Activated naive CD4-positive, alpha-beta T cell treated with Interleukin-2 at 50 U/mL for 16 hours (primary cell): ENCODE results near the gene HESX1.

Source experiments
- DNase-seq: peaks from one replicate; pipeline ENCODE4 v3.0.0-alpha.2; 2020

Gene HESX1

DNA sequence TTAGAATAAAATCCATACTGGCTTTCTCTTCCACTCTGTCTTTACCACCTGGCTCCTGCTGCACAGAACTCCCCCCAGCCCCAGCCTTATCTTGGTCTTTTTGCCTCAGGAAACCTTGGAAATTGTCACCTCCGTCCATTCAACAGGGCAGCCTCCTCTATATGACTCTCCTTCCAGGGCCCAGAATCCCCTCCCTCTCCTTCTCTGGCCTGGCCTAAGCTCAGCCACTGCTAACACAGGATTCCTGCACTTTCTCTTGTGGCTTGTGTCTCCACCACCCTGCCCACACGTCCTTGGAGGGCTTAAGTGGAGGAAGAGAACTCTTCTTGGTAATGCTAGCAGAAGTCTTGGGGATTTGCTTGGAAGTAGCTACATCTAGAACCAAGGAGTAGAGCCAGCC, 33.1 kb downstream of the HESX1 start:
- DNase-seq: no peak

DNA sequence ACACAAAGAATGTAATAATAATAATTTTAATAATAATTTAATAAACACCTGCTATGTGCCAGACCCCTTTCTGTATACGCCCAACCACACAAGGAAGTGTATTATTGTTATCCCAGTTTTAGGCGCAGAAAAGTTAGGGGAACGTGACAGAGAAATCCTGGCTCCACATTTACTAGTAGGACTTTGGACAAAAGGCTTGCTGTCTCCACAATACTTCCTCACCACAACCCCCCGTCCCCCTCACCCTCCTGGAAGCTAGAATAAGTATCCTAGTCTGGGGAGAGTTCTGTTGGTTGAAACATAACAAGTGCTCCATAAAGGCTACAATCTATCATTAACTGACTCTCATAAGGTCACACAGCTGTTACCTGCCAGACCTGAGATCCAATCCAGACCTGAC, 34.1 kb downstream of the HESX1 start:
- no peak for DNase-seq

DNA sequence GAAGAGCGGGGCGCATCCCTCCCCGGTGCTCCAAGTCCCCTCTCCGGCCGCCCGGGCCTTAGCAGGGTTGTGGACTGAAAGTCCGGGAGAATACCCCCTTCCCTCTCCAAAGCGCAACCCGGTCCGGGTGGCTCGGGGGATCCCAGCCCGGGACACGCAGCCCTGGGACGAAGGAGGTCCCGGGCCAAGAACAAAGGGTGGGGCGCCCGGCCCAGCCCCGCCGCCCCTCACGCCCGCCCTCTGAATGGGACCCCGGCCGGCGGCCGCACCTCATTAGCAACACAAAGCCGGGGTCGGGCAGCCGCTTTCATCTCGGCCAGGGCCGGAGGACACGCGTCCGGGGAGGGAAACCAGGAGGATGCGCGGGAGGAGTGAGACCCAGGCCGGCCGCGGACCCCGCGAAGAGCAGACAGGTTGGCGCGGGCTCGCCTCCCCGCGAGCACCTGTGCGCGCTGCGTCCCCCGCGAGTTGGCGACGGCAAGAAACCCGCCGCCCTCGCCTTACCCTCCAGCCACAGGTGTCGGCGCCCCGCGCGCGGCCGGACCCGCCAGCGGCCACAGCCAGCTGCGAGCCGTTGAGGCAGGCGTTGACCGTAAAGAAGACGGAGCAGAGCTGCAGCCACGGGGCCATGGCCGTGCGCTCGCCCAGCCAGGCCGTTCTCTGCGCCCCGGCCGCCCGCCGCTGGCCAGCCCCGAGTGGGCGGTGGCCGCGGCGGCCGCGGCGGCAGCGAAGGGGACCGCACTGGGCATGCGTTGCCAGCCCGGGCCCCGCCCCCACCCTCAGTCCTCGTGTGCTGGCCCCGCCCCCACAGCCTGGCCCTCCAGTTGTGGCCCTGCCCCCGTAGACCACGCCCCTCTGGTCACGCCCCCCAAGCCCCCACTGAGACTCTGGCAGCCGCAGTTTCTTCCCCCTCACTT, 34.9 kb downstream of the HESX1 start, which contains the start of gene IL17RD:
IL17RD (minus strand) TSS at position 697 of the 917 bp plus-strand sequence; CDS start at position 630, 67 bp downstream.
- DNase-seq: peak; percentile 46

DNA sequence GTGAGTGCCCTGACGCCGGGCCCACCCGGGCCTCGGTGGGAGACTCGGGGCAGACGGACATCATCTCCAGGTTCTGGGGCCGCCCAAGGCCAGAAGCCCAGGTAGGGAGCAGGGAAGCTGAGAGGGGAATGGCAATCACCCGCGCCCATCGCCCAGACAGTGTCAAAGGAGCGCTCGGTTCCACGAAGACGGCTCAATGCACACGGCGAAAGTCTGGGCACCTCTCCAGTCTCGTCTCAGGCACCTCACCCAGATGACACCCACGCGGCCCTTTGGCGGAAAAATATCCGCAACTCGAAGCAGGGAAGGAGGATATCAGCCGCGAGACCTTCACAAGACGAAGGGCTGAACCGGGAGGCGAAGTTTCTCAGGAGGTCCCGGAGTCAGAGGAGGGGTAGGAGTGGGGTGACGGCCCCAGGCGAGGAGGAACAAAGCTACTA, 35.5 kb downstream of the HESX1 start:
- DNase-seq: peak; percentile 29

DNA sequence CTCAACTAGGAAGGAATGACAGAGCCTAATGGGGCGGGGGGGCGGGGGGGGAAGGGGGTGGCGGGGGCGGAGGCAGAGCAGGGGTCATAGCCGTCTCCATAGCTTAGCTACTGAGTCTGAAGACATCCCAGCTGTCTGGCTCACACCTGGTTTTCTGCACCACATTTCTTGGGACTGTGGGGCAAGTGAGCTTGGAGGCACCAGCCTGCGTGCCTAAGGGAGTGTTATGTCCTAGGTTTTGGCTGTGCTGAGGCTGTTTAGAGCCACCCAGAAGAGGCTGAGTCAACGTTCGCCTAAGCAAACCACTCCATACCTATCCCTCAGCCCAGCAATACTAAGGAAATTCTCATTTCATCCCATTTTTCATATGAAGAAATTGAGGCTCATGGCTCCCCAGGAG, 36.0 kb downstream of the HESX1 start:
- DNase-seq: no peak

DNA sequence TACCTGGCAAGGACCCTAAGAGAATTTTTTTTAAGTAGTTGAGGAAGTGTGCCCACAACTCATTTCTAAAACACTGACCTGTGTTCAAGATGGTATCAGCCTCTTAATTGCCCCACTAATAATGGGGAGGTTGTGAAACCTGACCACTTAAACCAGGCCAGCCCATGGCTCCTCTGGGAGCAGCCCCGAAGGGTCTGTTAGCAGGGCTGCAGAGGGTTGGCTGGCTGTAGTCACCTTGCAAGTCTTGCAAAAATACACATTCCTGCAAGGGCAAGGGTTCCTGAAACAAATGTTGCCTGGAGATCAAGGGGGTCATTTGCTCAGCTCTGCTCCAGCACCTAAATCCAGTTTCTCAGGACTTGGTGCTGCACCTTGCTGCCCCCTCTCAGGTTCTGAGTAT, 37.9 kb downstream of the HESX1 start:
- DNase-seq: no peak

DNA sequence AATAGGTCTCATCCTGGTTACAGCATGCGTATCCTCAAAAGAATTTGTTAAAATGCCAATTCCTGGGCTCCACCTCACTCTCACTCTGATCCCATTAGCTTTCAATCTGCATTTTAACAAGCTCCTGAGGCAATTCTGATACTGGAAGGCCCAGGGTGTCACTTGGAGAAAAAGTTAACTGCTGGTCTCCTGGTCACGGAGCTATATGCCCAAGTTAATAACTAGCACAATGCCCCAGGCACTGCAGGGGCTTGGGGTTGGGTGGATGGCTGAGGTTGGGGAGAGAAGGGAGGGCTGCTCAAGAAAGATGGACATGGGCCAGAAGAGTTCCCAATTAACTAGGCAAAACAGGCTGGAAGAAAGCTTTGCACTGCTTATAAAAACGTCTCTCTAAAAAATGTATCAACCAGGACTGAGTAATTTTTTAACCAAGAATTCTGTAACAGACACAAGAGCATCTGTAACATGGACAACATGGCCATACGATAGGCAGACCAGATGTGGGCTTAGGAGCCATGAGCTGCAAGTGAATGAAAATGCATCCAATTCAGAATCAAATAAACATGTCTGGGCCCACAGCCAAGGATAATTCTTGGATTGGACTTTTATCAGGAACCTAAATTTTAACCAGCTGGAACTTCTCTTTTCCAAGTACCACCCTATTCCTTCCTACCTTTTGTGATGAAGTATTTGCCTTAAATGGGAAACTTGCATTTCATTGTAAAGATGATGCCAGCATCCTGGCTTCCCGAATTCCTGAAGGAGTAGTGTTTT, 38.8 kb downstream of the HESX1 start:
- DNase-seq: no peak

DNA sequence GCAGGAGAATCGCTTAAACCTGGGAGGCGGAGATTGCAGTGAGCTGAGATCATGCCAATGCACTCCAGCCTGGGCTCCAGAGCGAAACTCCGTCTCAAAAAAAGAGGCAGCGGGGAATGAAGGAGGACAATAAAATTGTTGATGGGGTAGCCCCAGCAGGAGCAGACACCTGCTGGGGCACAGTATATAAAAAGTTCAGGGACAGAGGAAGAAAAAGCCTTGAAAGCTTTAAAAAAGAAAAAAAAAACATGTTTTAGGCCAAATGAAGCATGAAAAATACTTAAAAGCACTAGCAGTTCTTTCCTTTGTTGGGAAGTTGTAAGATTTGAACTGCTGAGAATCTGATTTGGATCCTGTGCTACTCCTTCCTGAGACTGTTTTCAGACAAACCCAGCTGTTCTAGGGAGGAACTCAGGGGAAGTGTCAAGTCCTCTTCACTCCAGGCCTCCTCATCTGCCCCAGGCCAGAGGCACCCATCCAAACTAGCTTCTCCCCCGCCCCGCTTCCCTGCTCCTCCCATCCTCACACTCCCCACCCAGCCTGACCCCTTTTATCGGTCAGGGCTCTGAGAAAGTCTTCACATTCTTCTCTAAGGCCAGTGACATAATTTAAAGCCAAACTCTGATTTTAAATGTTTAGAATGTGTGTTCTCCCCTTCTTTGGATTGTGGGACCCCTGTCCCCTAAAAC, 39.6 kb downstream of the HESX1 start:
- no peak for DNase-seq

DNA sequence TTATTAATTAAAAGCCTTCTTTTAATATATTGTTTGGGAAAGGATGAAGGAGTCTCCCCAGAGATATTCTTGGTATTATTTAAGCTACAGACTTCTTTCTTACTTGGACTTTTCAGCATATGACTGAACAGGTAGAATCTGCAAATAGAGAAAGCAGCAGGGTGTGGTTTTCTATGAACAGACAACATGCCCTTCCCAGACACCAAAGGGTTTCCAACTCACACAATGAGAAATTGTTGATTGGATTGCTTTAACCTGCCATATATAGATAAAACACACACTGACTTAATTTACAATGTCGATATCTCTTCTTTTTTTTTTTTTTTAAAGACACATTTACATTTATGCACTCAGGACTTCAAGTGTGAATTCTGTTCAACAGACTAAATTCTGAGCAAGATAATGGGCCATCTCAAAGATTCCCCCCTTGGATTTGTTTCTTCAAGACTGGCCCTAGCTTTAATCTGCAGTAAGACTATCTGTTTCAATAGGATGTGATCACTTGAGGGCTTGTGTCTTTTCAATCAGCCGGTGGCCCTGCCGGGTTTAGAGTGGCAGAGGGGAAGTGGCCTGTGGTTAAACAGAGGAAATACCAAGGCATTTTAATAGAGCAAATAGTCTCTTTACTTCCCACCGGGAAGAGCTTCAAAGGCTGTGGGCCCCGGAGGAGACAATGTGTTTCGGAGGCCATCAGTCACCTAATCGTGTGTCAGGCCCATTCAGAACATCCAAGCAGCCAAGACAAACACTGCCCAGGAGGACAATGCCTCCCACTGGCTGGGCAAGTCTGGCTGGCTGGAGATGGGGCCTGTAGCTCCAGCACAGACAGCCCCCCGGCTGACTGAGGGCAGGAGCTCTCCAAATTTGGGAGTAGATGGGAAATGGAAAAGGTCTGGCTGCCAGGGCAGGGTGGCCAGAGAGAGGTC, 40.7 kb downstream of the HESX1 start:
- DNase-seq: no peak

DNA sequence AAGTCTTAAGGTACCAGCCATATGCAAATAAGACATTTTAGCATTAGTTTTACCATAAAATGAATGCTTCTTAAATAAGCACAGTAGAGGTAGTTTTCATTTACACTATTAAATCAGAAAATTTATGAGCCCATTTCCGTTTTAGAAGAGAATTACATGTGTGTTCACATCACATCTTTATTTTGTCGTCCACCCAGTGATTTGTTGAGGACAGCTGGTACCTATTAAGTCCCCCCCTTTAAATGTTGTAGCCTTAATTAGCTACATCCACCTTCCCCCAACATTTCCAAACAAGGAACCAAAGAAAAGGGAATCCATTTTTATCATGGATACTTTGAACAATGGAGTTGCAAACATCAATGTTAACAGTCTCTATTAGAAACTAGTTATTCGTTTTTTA, 41.5 kb downstream of the HESX1 start:
- DNase-seq: no peak

DNA sequence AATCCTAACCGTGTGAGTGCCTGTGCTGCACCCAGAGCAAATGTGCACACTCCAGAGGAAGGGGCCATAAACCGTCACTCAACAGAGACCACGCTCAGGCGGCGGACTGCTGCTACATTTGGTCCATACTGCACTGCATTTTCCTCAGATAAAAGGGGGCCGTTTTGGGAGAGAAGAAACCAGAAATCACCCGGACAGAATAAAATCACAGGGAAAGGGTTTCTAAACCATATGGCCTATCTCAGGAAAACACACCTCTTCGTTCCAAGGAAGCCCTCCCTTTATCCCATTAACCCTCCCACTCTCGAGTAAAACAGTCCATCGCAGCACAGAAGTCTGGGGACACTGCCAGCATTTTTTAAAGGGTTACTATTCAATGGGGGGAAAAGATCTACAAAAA, 42.2 kb downstream of the HESX1 start:
- DNase-seq: no peak

DNA sequence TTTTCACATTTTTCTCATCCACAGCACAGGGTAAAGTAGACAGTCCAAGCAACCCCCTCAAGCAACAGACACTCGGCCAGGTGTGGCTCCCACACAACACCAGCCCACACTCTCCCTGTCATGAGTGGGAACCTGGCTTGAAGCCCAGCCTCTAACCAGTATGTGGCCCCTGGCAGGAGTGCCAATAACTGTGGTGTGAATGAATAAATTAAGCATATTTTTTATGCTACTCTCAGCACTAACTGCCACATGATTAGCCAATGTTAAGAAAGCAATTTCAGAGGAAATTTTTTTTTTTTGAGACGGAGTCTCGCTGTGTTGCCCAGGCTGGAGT, 44.5 kb downstream of the HESX1 start:
- no peak for DNase-seq

DNA sequence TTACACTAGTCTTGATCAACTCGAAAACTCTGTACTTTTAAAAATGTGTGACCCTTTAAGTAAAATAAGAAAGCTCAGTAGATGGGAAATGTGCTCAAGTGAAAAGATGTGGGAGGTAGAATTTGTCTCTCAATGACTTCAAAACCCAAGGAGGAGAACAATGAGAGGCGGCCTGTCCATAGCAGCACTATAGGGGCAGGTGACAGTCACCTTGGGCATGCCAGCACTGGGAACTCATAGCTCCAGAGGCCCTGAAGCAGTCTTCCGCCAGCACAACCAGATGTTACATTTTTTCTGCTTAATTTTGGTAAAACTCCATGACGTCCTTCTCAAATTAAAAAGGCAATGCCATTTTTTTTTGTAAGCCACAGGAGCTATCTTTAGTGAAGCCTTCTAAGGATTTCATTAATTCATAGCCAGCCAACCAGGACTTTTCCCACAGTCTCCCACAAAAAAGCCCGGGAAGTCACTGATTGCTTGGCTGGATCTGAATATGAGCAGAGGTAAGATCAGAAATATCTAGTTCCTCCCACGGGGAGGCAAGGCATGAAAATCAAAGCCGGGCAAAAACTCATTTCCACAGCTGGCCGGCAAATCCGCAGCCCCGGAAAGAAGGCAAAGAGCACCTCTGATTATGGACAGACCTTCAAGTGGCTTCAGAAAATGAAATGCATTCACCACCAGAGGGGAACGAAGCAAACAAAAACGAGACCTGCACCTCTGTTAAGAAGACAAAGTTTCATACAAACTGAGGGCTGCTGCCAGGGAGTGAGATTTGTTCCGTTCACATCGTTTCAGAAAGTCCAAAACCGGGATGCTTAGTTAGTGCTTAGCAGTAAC, 45.1 kb downstream of the HESX1 start:
- no peak for DNase-seq

DNA sequence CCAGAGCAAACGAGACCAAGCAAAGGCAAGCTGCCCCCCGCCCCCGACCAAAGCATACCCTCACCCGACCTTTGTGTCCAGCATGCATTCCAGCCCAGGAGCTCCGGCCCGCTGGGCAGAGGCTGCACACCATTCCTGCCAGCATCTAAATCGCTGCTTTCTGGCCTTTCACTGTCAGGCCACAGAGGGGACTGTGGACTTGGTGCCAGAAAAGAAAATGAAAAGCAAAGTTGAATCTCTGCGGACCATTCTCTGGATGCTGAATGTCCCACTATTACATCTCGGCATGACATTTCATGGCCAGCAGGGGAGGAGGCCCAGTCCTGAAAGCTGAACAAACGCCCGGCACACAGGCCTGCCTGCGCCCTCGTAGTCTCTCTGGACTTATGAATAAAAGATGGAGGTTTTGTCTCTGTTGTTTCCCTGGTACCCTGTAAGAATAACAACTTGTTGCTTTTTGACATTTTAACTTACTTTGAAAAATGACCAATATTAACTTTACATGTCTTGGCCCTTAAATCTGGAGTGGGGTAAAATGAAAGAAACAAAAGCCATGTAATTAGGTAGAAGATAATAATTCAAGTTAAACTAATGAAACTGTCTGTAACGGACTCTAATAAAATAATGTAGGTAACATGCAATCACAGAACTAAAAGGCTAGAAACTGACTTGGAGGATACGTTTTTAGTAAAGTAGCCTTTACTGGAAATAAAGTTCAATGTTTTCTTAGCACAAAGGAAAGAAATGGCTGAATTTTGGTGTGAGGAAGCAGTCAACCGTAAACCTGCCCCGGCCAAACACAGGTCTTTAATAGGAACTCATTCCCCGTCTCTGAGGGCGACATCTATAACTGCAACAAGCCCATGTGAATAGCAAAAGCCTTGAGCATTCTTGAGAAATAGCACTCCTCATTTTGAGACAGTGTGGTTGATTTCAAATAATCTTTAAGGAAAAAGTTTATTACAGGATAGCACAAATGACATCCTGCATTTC, 47.3 kb downstream of the HESX1 start:
- DNase-seq: no peak

DNA sequence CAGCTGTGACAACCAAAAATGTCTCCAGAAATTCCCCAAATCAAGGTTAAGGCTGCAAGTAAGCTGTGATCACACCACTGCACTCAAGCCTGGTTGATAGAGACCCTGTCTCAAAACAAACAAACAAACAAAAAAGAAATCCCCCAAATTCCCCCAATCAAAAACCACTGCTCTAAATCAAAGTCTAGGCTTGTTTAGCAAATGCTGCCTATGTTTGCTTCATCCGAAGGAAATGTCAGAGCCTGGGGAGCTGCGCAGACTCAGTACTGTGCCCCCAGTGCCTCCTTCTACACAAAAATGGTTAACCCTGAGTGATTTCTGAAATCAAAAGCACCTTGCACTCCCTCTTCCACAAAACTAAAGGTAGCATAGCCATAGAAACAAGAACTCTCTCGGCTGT, 48.0 kb downstream of the HESX1 start:
- no peak for DNase-seq

DNA sequence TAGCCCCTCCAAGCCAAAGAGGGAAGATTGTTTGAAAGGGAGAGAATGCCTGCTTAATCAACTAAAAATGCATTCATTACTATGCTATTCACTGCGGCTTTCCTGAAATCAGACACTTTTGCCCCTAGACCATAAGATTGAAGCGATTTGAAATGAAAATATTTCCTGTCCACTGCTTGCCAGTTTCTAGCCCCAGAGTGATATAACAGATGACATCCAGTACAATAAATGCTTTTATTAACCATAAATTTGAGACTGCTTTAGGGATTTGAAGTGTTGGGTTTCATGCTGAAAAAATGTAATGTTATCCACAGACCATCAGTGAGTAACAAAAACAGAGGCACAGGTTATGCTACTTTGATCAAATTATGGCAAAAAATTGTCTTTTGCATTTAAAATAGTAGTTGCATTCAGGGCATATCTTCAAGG, 48.7 kb downstream of the HESX1 start:
- no peak for DNase-seq

DNA sequence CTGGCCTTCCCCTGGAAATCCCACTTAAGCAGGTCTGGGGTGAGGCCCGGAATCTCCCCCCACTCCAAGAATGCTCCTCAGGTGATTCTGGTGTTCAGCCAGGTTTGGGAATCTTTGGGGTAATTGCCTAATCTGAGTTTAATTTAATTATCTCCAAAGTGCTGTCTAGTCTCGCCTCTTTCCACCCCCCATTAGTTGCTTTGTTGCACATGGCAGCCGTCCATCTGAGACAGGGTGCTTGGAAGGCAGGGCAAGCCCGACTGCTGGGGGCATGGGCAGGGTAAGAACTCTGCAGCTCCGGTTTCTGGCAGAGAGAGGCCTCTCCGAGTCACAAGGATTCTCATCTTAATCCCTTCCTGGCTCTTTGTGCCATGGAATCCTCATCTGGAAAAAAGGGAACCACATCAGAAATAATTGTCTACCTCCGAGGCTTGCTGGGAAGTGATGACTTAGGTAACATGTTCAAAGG, 49.6 kb downstream of the HESX1 start:
- DNase-seq: no peak
